Spleen (tissue), 11 donors: ENCODE data around the gene ZNF780B. TPM values are rescaled to one million over a fixed set of nuclear protein-coding genes. Genes with fewer than 3 reads are reported as not detected.
"Not testable (repeated sequence)": the region's sequence is repeated elsewhere in the genome, so short reads cannot be mapped to it uniquely, and the experiment has no call there.

ENCODE experiments used
- DNase-seq: peaks from one replicate; pipeline ENCODE4 v3.0.0-alpha.2; 2020
- H3K27ac ChIP-seq, 8 donors: fragments of 200-600 bp; sonication (generic) in 7 of 8; 1 replicate in 4 of 8; 2 replicates in 4 of 8; pipeline versions ENCODE4 v1.5.0 to v1.8.0; 2016 to 2021; ENCODE audit warnings: inconsistent platforms in 4 of 8, mild to moderate bottlenecking in 4 of 8, moderate library complexity in 1 of 8
- H3K27me3 ChIP-seq, 7 donors: fragments of 200-600 bp; sonication (generic) in 6 of 7; replicated peaks in 1 of 7; 1 replicate in 4 of 7; 2 replicates in 3 of 7; pipeline versions ENCODE4 v1.5.0 to v1.8.0; 2016 to 2021; ENCODE audit warnings: inconsistent platforms in 3 of 7, mild to moderate bottlenecking in 1 of 7
- H3K36me3 ChIP-seq, 6 donors: fragments of 200-600 bp; sonication (generic) in 5 of 6; 1 replicate in 4 of 6; 2 replicates in 2 of 6; pipeline versions ENCODE4 v1.5.0 to v1.8.0; 2016 to 2021; ENCODE audit warnings: inconsistent platforms in 2 of 6
- H3K4me1 ChIP-seq, 6 donors: fragments of 200-600 bp; sonication (generic) in 5 of 6; 1 replicate in 3 of 6; 2 replicates in 3 of 6; pipeline versions ENCODE4 v1.5.0 to v1.8.0; 2016 to 2021; ENCODE audit warnings: inconsistent platforms in 3 of 6
- H3K4me3 ChIP-seq, 8 donors: fragments of 200-600 bp; sonication (generic) in 7 of 8; 1 replicate in 4 of 8; 2 replicates in 4 of 8; pipeline versions ENCODE4 v1.5.0 to v1.8.0; 2016 to 2021; ENCODE audit warnings: inconsistent platforms in 4 of 8, mild to moderate bottlenecking in 4 of 8, moderate library complexity in 2 of 8
- H3K9me3 ChIP-seq, 8 donors: fragments of 200-600 bp; sonication (generic) in 7 of 8; 1 replicate in 4 of 8; 2 replicates in 4 of 8; pipeline versions ENCODE4 v1.5.0 to v1.8.0; 2016 to 2021; ENCODE audit warnings: inconsistent platforms in 4 of 8
- POLR2A ChIP-seq, 3 donors: fragments of 450-650 bp; IDR thresholded peaks; one replicate each; pipeline ENCODE4 v1.5.1; 2017; ENCODE audit warnings: antibody characterized with exemption in 3 of 3, mild to moderate bottlenecking in 1 of 3
- POLR2AphosphoS5 ChIP-seq, 3 donors: sonication (generic); formaldehyde crosslinking; IDR thresholded peaks; one replicate each; pipeline ENCODE4 v1.5.1; 2017; ENCODE audit warnings: antibody characterized with exemption in 3 of 3
- WGBS, 5 donors: extraction: QIAGEN DNeasy Blood & Tissue Kit in 3 of 5; methylation state at CpG; one replicate each; pipeline versions ENCODE4 v1.1.5 to v1.1.7; 2013 to 2018; 5-methylcytosine and 5-hydroxymethylcytosine counted together
- intact Hi-C: fragments of 100-400 bp; cut with DNase I; formaldehyde crosslinking; loops from one replicate; pipeline ENCODE4 v1.15.0; 2023; ENCODE audit warnings: low total_unique reads
- polyA plus RNA-seq, 3 donors: library from polyadenylated mRNA; stranded (reverse); fragments of 200-250 nt; gene quantifications; one replicate each; pipeline ENCODE4 v1.2.1, GENCODE V29; 2013
- total RNA-seq, 7 donors: library from RNA; depleted of rRNA in 3 of 7; stranded (reverse); fragments of >200 nt in 3 of 7; fragmentation: NEBNext Ultra II Directional in 4 of 7; extraction: Animal tissue kit (Norgen Biotek cat#: 25700) in 4 of 7; gene quantifications; one replicate each; pipeline versions ENCODE4 v1.1.0 to v1.2.1, GENCODE V29; 2016 to 2021
- TF ChIP-seq, protein P1 (sequence below), 11 experiments: fragments of 200-600 bp in 7 of 11; fragments of 450-650 bp in 4 of 11; sonication (generic) in 4 of 11; IDR thresholded peaks in 8 of 11; conservative IDR thresholded peaks in 3 of 11; 1 replicate in 7 of 11; 2 replicates in 4 of 11; pipeline versions ENCODE4 v1.4.0 to v1.8.0; 2016 to 2021; ENCODE audit warnings: antibody characterized with exemption in 11 of 11, inconsistent platforms in 4 of 11, mild to moderate bottlenecking in 1 of 11
- donor health status: healthy with polysubstance abuse.
- donor health status: DM: no; HTN: no; CAD: no; lungs with moderate emphysema.
- donor health status: DM: no; HTN: no; CAD: no.
- donor health status: Bipolar disorder and iron deficiency.
- donor health status: healthy.
- donor health status: DM: no; HTN: no; CAD: no.
- donor health status: DM: yes; HTN: yes; CAD: no.

ZNF780B gene
- total and polyA plus RNA-seq, 10 donors: 7.8 to 42.3 (median 29.4) TPM

DNA sequence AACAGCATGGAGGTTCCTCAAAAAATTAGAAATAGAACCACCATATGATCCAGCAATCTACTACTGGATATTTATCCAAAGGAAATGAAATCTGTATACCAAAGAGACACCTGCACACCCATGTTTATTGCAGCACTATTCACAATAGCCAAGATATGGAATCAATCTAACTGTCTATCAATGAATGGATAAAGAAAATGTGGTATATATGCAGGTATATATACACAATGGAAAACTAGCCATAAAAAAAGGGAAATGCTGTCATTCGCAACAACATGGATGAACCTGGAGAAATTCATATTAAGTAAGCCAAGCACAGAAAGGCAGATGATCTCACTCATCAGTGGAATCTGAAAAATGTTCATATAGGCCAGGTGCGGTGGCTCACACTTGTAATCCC is 2.5 kb downstream of the ZNF780B start:
- DNase-seq: no peak
- no peak for TF ChIP-seq POLR2AphosphoS5 (IDR thresholded peaks at IDR 0.05)
- TF ChIP-seq, protein P1, sequence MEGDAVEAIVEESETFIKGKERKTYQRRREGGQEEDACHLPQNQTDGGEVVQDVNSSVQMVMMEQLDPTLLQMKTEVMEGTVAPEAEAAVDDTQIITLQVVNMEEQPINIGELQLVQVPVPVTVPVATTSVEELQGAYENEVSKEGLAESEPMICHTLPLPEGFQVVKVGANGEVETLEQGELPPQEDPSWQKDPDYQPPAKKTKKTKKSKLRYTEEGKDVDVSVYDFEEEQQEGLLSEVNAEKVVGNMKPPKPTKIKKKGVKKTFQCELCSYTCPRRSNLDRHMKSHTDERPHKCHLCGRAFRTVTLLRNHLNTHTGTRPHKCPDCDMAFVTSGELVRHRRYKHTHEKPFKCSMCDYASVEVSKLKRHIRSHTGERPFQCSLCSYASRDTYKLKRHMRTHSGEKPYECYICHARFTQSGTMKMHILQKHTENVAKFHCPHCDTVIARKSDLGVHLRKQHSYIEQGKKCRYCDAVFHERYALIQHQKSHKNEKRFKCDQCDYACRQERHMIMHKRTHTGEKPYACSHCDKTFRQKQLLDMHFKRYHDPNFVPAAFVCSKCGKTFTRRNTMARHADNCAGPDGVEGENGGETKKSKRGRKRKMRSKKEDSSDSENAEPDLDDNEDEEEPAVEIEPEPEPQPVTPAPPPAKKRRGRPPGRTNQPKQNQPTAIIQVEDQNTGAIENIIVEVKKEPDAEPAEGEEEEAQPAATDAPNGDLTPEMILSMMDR (IDR thresholded peaks at IDR 0.05 in 8 of 11, conservative IDR thresholded peaks at IDR 0.05 in 3 of 11): no peak
- no peak for TF ChIP-seq POLR2A (IDR thresholded peaks at IDR 0.05)
- peaks cover 3 to 27% (median 17%) of the 10 kb centered on the region in 6 donors for H3K36me3 ChIP-seq
- peaks cover 0 to 60% (median 36%) of the 10 kb centered on the region in 8 donors for H3K9me3 ChIP-seq
- no peaks in the 10 kb centered on the region for H3K27me3 ChIP-seq
- H3K4me3 ChIP-seq: no peak overlapping the region
- H3K27ac ChIP-seq: no peak overlapping the region
- intact Hi-C loops: no loop called here
- peaks cover 11 to 41% (median 25%) of the 10 kb centered on the region in 6 donors for H3K4me1 ChIP-seq
- WGBS, 5 donors: 97 to 100% (median 98%) methylated on average over 2 of the region's 2 CpGs

DNA sequence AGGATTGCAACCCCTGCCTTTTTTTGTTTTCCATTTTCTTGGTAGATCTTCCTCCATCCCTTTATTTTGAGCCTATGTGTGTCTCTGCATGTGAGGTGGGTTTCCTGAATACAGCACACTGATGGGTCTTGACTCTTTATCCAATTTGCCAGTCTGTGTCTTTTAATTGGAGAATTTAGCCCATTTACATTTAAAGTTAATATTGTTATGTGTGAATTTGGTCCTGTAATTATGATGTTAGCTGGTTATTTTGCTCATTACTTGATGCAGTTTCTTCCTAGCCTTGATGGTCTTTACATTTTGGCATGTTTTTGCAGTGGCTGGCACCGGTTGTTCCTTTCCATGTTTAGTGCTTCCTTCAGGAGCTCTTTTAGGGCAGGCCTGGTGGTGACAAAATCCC is 14.3 kb downstream of the ZNF780B start:
- H3K4me3 ChIP-seq, intact Hi-C loops, H3K4me1 ChIP-seq, DNase-seq, H3K27me3 ChIP-seq, H3K27ac ChIP-seq: not testable (repeated sequence)
- Histone ChIP-seq H3K36me3 (peaks cover 25 to 47% (median 37%) of the 10 kb centered on the region in 6 donors), H3K9me3 (peaks cover 10 to 77% (median 66%) of the 10 kb centered on the region in 8 donors)
- 94 to 100% (median 100%) methylated on average over 1 of the region's 1 CpG for WGBS, 5 donors

DNA sequence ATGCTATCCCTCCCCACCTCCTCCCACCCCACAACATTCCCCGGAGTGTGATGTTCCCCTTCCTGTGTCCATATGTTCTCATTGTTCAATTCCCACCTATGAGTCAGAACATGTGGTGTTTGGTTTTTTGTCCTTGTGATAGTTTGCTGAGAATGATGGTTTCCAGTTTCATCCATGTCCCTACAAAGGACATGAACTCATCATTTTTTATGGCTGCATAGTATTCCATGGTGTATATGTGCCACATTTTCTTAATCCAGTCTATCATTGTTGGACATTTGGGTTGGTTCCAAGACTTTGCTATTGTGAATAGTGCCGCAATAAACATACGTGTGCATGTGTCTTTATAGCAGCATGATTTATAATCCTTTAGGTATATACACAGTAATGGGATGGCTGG is 18.0 kb downstream of the ZNF780B start:
- Histone ChIP-seq H3K36me3 (peaks cover 0 to 24% (median under 1%) of the 10 kb centered on the region in 6 donors), H3K9me3 (peaks cover 32 to 77% (median 66%) of the 10 kb centered on the region in 8 donors)
- H3K4me1 ChIP-seq, H3K4me3 ChIP-seq, DNase-seq, H3K27me3 ChIP-seq, intact Hi-C loops, H3K27ac ChIP-seq: not testable (repeated sequence)
- WGBS, 5 donors: 94 to 100% (median 99%) methylated on average over 1 to 3 of the region's 3 CpGs

DNA sequence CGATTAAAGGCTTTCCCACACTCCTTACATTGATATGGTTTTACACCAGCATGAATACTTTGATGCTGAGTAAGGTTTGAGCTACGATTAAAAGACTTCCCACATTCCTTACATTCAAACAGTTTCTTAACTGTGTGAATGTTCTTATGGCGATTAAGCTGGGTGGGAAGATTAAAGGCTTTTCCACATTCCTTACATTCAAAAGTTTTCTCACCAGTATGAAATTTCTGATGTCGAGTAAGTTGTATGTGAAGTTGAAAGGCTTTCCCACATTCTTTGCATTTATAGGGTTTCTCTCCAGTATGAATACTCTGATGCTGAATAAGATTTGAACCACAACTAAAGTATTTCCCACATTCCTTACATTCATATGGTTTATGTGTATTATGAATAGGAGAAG is 20.0 kb downstream of the ZNF780B start:
- Histone ChIP-seq H3K4me1 (no peaks in the 10 kb centered on the region), H3K4me3 (no peak overlapping the region), H3K27me3 (no peaks in the 10 kb centered on the region), H3K27ac (no peak overlapping the region), H3K9me3 (peaks cover 36 to 84% (median 76%) of the 10 kb centered on the region in 8 donors), H3K36me3 (peaks cover 0 to 19% (median 0%) of the 10 kb centered on the region in 6 donors)
- intact Hi-C loops: no loop called here
- DNase-seq: no peak
- 94 to 98% (median 97%) methylated on average over 4 of the region's 4 CpGs for WGBS, 5 donors
- TF ChIP-seq POLR2AphosphoS5 (IDR thresholded peaks at IDR 0.05) (no peak), POLR2A (IDR thresholded peaks at IDR 0.05) (no peak)
- TF ChIP-seq, protein P1 (IDR thresholded peaks at IDR 0.05 in 8 of 11, conservative IDR thresholded peaks at IDR 0.05 in 3 of 11): no peak

DNA sequence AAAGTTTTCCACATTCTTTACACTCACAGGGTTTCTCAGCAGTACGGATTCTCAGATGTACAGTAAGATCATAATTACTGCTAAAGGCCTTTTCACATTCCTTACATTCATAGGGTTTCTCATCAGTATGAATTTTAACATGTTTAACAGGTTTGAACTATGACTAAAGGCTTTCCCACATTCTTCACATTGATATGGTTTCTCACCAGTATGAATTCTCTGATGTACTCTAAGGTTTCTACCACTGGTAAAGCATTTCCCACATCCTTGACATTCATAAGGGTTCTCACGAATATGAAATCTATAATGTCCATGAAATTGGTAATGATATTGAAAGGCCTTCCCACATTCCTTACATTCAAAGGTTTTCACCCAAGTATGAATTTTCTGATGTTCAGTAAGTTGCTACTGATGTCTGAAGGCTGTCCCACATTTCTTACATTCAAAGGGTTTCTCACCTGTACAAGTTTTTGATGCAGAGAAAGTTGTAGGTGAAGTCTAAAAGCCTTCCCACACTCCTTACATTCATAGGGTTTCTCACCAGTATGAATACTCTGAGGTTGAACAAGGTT is 22.0 kb downstream of the ZNF780B start:
- no peaks in the 10 kb centered on the region for H3K4me1 ChIP-seq
- H3K27me3 ChIP-seq: no peaks in the 10 kb centered on the region
- intact Hi-C loops: no loop called here
- DNase-seq: no peak
- no peak overlapping the region for H3K4me3 ChIP-seq
- no peak for TF ChIP-seq POLR2A (IDR thresholded peaks at IDR 0.05)
- TF ChIP-seq POLR2AphosphoS5 (IDR thresholded peaks at IDR 0.05): no peak
- TF ChIP-seq, protein P1 (IDR thresholded peaks at IDR 0.05 in 8 of 11, conservative IDR thresholded peaks at IDR 0.05 in 3 of 11): no peak
- H3K27ac ChIP-seq: no peak overlapping the region
- H3K9me3 ChIP-seq: peaks cover 46 to 92% (median 90%) of the 10 kb centered on the region in 8 donors
- H3K36me3 ChIP-seq: peaks cover 0 to 19% (median 0%) of the 10 kb centered on the region in 6 donors
- 93 to 100% (median 96%) methylated on average over 2 of the region's 2 CpGs for WGBS, 5 donors
